Activated CD4-positive, alpha-beta T cell treated with anti-CD3 and anti-CD28 coated beads, Interleukin-10, Interleukin-2, amounts not matched to agents 100 ng/mL and 50 ng/mL, durations not matched to agents 16 hours and 8 hours (primary cell): Measurements from ENCODE around the gene MYLIP.
A peak's percentile ranks its signal among the peaks of the same experiment; 100 is the strongest.

ENCODE experiments used
- DNase-seq: peaks from one replicate; pipeline ENCODE4 v3.0.0-alpha.2; 2020

Gene MYLIP

DNA sequence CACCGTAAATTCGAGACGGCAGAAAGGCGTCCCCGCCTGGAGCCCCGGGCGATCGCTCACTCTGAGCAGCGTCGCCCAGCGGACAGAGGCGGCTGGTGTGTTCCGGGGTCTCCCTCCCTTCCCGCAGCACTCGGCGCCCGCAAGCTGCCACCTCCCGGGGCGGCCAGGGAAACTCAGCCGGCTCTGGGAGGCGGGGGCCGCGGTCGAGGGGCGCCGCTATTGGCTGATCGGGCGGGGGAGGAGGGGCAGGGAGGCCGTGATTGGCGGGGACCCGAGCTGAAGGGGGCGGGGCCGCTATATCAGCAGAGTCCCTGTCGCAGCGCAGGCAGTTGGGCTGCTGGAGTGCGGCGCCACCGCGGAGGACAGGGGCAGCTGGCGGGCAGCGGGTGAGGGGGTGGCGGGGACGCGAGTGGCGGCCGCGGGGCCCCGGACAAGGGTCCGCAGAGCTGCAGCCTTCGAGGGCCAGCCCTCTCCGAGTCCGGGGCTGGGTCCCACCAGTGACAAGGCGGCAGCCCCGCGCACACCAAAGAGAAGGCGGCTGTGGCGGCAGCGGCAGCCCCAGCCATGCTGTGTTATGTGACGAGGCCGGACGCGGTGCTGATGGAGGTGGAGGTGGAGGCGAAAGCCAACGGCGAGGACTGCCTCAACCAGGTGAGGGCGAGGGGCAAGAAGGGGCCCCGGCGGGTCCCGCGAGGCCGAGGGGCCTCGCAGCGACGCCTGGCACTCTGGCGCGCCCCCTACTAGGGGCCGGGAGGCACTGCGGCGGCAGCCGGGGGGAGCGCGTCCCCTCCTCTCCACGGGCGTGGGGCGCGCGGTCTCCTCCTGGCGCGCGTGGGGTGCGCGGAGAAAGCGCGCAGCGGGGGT, at the start of gene MYLIP:
Gene MYLIP (plus strand): TSS at position 328 of the 864 bp plus-strand sequence. CDS start 237 bp downstream, at position 565.
- peak; percentile 97 for DNase-seq

GRCh38 chr6:16079354-16079753, 49.5 kb upstream of the MYLIP start:
- no peak for DNase-seq

DNA sequence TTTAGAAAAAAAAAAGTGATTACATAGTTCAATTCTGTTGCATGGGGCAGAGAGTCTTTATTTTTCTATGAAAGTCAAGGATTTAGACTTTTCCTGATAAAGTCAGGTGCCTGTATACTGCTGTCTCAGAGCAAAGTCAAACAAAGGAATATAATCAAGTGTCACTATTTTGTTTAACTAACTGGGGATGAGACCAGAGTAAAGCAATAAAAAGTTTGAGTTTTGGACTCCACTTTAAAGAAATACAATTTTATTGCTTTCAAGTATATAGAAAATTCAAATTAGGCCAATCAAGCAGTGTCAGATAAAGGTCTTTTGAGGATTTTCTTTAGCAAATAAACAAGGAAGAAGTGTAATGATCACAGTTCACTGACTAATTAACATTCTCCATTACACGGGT, 48.7 kb upstream of the MYLIP start:
- no peak for DNase-seq

DNA sequence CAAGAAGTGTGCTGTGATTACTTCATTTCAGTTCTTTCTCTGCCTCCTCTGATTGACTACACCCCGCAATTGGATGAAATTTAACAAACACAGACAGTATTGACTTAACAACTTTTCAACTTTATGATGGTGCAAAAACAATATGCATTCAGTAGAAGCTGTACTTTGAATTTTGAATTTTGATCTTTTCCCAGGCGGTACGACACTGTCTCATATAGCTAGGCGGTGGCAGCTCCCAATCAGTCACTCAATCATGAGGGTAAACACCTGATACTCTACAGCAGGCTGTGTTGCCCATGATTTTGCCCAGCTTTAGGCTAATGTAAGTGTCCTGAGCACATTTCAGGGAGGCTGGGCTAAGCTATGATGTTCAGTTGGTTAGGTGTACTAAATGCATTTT, 47.6 kb upstream of the MYLIP start:
- no peak for DNase-seq

DNA sequence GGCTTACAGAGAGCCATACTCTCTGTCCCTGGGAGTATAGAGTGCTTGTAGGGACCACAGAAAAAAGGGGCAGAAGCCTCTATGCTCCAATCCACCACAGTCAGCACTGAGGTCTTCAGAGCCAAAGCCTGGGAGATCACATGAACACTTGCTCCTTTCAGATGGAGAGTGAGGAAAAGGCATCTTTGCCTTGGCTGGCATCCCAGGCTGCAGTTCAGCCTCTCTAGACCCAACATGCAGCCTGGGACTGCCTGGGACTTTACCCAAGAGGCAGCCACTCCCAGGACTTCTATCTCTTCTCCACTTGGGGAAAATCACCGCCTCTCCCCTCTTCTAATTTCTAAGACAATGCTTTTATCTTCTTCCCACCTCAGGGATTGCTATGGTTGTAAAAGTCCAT, 46.5 kb upstream of the MYLIP start:
- no peak for DNase-seq

DNA sequence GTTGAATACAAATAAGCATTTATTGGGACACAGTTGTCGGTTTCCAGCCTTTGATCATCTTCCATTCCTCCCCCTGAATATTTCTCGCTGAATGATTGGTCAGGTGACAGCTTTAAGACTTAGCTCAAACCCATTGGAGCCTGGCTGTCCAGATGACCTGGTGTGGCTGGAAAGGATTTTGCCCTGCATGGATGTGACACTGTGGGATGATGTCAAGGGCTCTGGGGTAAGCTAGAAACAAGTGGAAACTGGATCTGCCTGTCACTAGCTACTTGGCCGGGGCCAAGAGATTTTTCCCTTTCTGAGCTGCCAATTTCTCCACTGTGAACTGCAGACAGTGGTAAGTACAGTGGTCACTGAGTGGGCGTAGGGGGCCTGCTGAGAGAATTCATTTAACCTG, 41.9 kb upstream of the MYLIP start:
- no peak for DNase-seq

- DNase-seq = no peak
Measured at GRCh38 chr6:16087386-16087785, 41.5 kb upstream of the MYLIP start.

DNA sequence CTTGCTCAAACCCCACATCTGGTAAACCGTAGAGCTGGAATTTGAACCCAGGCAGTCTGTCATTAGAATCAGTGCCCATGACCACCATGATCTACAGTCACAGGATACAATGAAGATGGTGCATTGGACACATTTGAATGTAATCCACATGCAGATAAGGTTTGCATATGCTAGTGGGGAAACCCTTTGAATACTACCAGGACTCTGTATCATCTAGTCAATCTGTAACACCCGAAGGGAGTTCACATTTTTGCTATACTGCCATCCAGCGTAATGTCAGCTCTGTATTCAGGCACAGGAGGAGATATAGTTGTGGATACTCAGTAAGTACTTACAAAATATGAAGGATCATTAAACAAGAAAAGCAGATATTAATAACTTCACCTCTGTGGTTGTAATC, 40.5 kb upstream of the MYLIP start:
- no peak for DNase-seq

GRCh38 chr6:16089232-16090062, 39.4 kb upstream of the MYLIP start:
- peak; percentile 42 for DNase-seq

GRCh38 chr6:16090452-16090851, 38.4 kb upstream of the MYLIP start:
- DNase-seq = no peak

- no peak for DNase-seq
Measured at GRCh38 chr6:16090920-16091319, 38.0 kb upstream of the MYLIP start.

DNA sequence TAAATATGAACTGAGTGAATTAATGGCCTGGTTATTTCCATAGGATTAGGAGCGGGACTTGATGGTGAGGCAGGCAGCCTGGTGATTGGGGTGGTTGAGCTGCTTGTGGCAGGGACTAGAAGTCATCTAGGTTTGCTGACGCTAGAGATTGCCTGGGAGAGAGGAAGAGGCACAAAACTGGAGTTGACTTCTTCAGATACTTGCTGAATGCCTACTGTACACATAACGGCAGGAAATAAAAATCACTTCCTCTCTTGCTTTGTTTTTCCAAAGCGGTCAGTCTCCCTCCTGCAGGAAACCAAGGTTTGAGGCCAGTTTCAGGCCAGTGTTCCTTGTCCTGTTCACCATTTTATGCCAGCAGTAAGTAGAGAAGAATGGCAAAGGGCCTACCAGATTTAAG, 36.7 kb upstream of the MYLIP start:
- no peak for DNase-seq

DNA sequence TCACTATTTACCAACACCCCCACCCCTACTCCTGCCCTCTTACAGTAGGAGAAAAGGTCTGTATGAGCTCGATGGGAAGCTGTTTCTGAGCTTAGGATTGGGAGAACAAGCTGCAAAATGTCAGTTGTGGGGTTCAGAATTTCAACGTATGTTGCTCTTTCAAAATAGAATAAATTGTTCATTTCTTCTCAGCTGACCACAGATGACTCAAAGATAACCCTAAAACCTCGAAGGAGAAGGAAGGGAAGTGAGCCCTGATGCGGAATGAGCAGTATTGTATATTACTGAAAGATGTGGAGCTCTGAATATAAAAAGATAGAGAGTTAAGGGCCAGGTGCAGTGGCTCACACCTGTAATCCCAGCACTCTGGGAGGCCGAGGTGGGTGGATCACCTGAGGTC, 35.9 kb upstream of the MYLIP start:
- DNase-seq = no peak

DNA sequence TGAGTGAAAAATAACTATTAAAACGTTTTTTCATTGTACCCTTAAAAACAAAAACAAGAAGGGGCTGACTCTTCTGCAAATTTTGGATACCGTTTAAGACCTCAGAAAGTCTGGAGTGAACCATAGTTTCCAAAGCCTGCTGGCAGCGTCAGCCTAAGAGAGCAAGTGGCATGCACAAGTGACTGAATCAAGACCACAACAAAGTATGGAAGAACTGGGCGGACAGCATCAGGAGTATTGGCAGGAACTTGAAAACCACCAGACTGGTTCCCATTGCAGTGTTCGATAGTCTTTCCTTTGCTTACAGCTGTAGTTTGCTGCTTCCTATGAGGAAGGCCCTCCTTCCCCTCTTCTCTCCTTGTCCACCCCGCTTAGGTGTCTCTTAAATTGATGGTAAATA, 33.7 kb upstream of the MYLIP start:
- DNase-seq = no peak

GRCh38 chr6:16097382-16098171, 31.3 kb upstream of the MYLIP start:
- no peak for DNase-seq

- DNase-seq = no peak
Measured at GRCh38 chr6:16098211-16098610, 30.7 kb upstream of the MYLIP start.

- no peak for DNase-seq
Measured at GRCh38 chr6:16102208-16102607, 26.7 kb upstream of the MYLIP start.

GRCh38 chr6:16103722-16104121, 25.2 kb upstream of the MYLIP start:
- DNase-seq = no peak

GRCh38 chr6:16104624-16105433, 24.1 kb upstream of the MYLIP start:
- DNase-seq = no peak

GRCh38 chr6:16105854-16106253, 23.0 kb upstream of the MYLIP start:
- DNase-seq = no peak

GRCh38 chr6:16106991-16107787, 21.7 kb upstream of the MYLIP start:
- DNase-seq = no peak

- DNase-seq = no peak
Measured at GRCh38 chr6:16108419-16108818, 20.5 kb upstream of the MYLIP start.
